K562 (cell line): ENCODE data around the gene LIX1L. TPM values are rescaled to one million over a fixed set of nuclear protein-coding genes. Genes with fewer than 3 reads are reported as not detected.

Experiments used
- EHMT2 ChIP-seq: fragments of 450-650 bp; IDR thresholded peaks from 2 replicates; pipeline ENCODE4 v1.6.1; 2018; ENCODE audit warnings: antibody characterized with exemption
- FOXJ2 ChIP-seq: fragments of 200-800 bp; sonication (Bioruptor generic); IDR thresholded peaks from 2 replicates; pipeline ENCODE4 v1.6.1; 2016; ENCODE audit warnings: missing genetic modification characterization, missing compliant biosample characterization
- MBD2 ChIP-seq: sonication (generic); IDR thresholded peaks from 2 replicates; pipeline ENCODE4 v1.6.1; 2016; ENCODE audit warnings: low read depth, borderline replicate concordance
- MIER1 ChIP-seq: fragments of 450-650 bp; IDR thresholded peaks from 2 replicates; pipeline ENCODE4 v1.6.1; 2016; ENCODE audit warnings: antibody characterized with exemption, mild to moderate bottlenecking, low read depth
- MYNN ChIP-seq, 2 experiments: sonication (generic); formaldehyde crosslinking in 1 of 2; IDR thresholded peaks; 2 replicates each; pipeline versions ENCODE4 v1.5.0 to v1.6.1; 2016 to 2020; ENCODE audit warnings: antibody characterized with exemption in 1 of 2, missing genetic modification reagents in 1 of 2
- RBFOX2 ChIP-seq: fragments of 200-400 bp; formaldehyde crosslinking; IDR thresholded peaks from 2 replicates; pipeline ENCODE4 v1.6.1; 2017; ENCODE audit warnings: low read depth, mild to moderate bottlenecking, low read length, moderate library complexity
- SOX6 ChIP-seq: fragments of 450-650 bp; IDR thresholded peaks from 2 replicates; pipeline ENCODE4 v1.6.1; 2014; ENCODE audit warnings: mild to moderate bottlenecking
- VEZF1 ChIP-seq: fragments of 200-800 bp; sonication (Bioruptor generic); IDR thresholded peaks from 2 replicates; pipeline ENCODE4 v1.6.1; 2017; ENCODE audit warnings: missing genetic modification characterization, missing compliant biosample characterization
- ZNF133 ChIP-seq: fragments of 250-450 bp; sonication (Bioruptor Pico); IDR thresholded peaks from 2 replicates; pipeline ENCODE4 v1.4.0; 2020; ENCODE audit warnings: mild to moderate bottlenecking
- polyA plus RNA-seq, 8 experiments: library from polyadenylated mRNA; depleted of rRNA in 4 of 8; stranded (reverse) in 5 of 8; unstranded in 3 of 8; fragments of >200 nt; fragmentation: Nextera tagmentation in 2 of 8; fragmentation: Illumina TruSeq in 1 of 8; extraction: Ambion mirVana in 2 of 8; extraction: Trizol in 1 of 8; gene quantifications; 2 replicates each; pipeline versions ENCODE4 v1.2.1 to v1.2.3, GENCODE V29; 2011 to 2014; ENCODE audit warnings: inconsistent platforms in 1 of 8, missing spikeins in 1 of 8
- total RNA-seq, 7 experiments: library from RNA; depleted of rRNA in 6 of 7; stranded (reverse); fragments of >200 nt in 6 of 7; fragmentation: Illumina TruSeq in 2 of 7; extraction: Trizol in 2 of 7; gene quantifications; 2 replicates each; pipeline versions ENCODE4 v1.2.1 to v1.2.3, GENCODE V29; 2011 to 2021; ENCODE audit warnings: low replicate concordance in 1 of 7
- TF ChIP-seq, protein P1 (sequence below), 2 experiments: fragments of 450-650 bp; formaldehyde crosslinking in 1 of 2; IDR thresholded peaks; 2 replicates each; pipeline versions ENCODE4 v1.4.0 to v1.6.1; 2014 to 2020; ENCODE audit warnings: mild to moderate bottlenecking in 2 of 2, borderline replicate concordance in 1 of 2, low read depth in 1 of 2
- TF ChIP-seq, protein P2 (sequence below): fragments of 450-650 bp; conservative IDR thresholded peaks from 2 replicates; pipeline ENCODE4 v1.6.1; 2016; ENCODE audit warnings: missing genetic modification characterization, low read depth, mild to moderate bottlenecking, control low read depth, missing compliant biosample characterization
- TF ChIP-seq, protein P3 (sequence below), 2 experiments: fragments of 450-650 bp; conservative IDR thresholded peaks; 2 replicates each; pipeline ENCODE4 v1.6.1; 2017; ENCODE audit warnings: mild to moderate bottlenecking in 2 of 2, moderate library complexity in 2 of 2

The LIX1L gene
- total and polyA plus RNA-seq, 9 of the 15 experiments (the other 6 are each of a cell fraction or from before 2014, with no cell fraction given): 4.6 to 26.5 (median 12.5) TPM

DNA sequence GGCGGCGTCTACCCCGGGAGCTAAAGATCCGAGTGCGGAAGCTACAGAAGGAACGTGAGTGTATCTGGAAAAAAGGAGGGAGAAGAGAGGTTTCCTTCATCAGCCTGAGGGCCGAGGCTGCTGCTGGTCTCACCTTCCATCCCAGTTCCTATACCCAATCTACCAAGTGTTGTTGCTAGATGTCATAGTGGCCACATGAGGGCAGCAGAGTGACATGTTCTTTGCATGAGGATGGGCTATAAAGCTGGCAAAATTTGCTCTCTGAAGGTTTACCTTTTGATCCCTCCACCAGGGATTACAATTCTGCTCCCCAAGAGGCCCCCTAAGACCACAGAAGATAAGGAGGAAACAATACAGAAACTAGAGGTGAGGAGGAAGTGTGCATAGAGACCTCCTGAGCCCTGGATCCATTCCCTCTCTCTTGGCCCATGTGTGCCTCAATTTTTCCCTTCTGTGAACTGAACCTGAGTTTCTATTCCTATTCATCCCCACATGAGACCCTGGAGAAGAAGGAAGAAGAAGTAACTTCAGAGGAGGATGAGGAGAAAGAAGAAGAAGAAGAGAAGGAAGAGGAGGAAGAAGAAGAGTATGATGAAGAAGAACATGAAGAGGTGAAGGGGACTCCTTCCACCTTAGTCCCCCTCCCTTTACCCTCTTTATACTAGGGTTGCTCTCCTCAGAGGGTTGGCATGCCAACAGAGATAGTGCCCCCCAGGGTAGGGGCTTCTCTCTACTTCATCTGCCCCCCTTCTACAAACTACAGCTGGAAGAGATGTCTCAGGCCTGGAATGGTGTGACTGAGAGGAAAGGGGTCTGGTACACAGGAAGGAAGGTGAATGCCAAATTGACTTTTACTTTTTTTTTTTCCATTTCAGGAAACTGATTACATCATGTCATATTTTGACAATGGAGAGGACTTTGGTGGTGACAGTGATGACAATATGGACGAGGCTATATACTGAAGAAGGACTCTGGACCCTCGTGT, 20.0 kb upstream of the LIX1L start (continued):
- TF ChIP-seq, protein P1, sequence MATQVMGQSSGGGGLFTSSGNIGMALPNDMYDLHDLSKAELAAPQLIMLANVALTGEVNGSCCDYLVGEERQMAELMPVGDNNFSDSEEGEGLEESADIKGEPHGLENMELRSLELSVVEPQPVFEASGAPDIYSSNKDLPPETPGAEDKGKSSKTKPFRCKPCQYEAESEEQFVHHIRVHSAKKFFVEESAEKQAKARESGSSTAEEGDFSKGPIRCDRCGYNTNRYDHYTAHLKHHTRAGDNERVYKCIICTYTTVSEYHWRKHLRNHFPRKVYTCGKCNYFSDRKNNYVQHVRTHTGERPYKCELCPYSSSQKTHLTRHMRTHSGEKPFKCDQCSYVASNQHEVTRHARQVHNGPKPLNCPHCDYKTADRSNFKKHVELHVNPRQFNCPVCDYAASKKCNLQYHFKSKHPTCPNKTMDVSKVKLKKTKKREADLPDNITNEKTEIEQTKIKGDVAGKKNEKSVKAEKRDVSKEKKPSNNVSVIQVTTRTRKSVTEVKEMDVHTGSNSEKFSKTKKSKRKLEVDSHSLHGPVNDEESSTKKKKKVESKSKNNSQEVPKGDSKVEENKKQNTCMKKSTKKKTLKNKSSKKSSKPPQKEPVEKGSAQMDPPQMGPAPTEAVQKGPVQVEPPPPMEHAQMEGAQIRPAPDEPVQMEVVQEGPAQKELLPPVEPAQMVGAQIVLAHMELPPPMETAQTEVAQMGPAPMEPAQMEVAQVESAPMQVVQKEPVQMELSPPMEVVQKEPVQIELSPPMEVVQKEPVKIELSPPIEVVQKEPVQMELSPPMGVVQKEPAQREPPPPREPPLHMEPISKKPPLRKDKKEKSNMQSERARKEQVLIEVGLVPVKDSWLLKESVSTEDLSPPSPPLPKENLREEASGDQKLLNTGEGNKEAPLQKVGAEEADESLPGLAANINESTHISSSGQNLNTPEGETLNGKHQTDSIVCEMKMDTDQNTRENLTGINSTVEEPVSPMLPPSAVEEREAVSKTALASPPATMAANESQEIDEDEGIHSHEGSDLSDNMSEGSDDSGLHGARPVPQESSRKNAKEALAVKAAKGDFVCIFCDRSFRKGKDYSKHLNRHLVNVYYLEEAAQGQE (IDR thresholded peaks at IDR 0.05; ENCODE audit: borderline replicate concordance): peak; percentile 90
- TF ChIP-seq, protein P1 (CRISPR knock-in tag; IDR thresholded peaks at IDR 0.05; ENCODE audit: low read depth): no peak
- no peak for TF ChIP-seq FOXJ2
- TF ChIP-seq, protein P2, sequence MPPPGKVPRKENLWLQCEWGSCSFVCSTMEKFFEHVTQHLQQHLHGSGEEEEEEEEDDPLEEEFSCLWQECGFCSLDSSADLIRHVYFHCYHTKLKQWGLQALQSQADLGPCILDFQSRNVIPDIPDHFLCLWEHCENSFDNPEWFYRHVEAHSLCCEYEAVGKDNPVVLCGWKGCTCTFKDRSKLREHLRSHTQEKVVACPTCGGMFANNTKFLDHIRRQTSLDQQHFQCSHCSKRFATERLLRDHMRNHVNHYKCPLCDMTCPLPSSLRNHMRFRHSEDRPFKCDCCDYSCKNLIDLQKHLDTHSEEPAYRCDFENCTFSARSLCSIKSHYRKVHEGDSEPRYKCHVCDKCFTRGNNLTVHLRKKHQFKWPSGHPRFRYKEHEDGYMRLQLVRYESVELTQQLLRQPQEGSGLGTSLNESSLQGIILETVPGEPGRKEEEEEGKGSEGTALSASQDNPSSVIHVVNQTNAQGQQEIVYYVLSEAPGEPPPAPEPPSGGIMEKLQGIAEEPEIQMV (tag): 0 out of 2 replicates have a peak, but pooled peaks have one; percentile 28
- peak; percentile 69; the same call in 1 of the 2 replicates for TF ChIP-seq MYNN (IDR thresholded peaks at IDR 0.05)
- TF ChIP-seq MYNN (CRISPR knock-in tag; IDR thresholded peaks at IDR 0.05): no peak
- peak; percentile 52; the same call in 1 of the 2 replicates for TF ChIP-seq VEZF1 (CRISPR knock-in tag)
- TF ChIP-seq RBFOX2: no peak
- TF ChIP-seq MIER1: no peak
- peak; percentile 21; the same call in 1 of the 2 replicates for TF ChIP-seq EHMT2
- no peak for TF ChIP-seq MBD2
- TF ChIP-seq, protein P3, sequence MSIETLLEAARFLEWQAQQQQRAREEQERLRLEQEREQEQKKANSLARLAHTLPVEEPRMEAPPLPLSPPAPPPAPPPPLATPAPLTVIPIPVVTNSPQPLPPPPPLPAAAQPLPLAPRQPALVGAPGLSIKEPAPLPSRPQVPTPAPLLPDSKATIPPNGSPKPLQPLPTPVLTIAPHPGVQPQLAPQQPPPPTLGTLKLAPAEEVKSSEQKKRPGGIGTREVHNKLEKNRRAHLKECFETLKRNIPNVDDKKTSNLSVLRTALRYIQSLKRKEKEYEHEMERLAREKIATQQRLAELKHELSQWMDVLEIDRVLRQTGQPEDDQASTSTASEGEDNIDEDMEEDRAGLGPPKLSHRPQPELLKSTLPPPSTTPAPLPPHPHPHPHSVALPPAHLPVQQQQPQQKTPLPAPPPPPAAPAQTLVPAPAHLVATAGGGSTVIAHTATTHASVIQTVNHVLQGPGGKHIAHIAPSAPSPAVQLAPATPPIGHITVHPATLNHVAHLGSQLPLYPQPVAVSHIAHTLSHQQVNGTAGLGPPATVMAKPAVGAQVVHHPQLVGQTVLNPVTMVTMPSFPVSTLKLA (conservative IDR thresholded peaks at IDR 0.05): 0 out of 4 replicates have a peak, but pooled peaks of 1 of the 2 experiments have one; percentile 12
- peak; percentile 70; the same call in 1 of the 2 replicates for TF ChIP-seq SOX6
- TF ChIP-seq ZNF133 (CRISPR knock-in tag): no peak
